HEK293 (cell line): Measurements from ENCODE around the gene GNAI1.

Experiments
- CTCF ChIA-PET: fragments of 350-600 bp; formaldehyde crosslinking; extraction: SDS; loops from one replicate; lab custom pipeline; 2021; ENCODE audit warnings: antibody characterized with exemption; lab: Yijun Ruan, JAX
- POLR2A ChIA-PET: fragments of 300-600 bp; formaldehyde crosslinking; extraction: SDS; loops from one replicate; lab custom pipeline; 2020; ENCODE audit warnings: antibody characterized with exemption, inconsistent platforms; lab: Yijun Ruan, JAX
- H3K27ac ChIP-seq: fragments of 200-500 bp; sonication (Bioruptor generic); 2 replicates; pipeline ENCODE4 v1.5.1; 2014; ENCODE audit warnings: low read depth, low read length, control low read depth, inconsistent platforms; ENCODE audit errors: extremely low read depth
- H3K36me3 ChIP-seq, 2 experiments: fragments of 200-500 bp in 1 of 2; sonication (Bioruptor generic) in 1 of 2; 1 replicate in 1 of 2; 2 replicates in 1 of 2; pipeline ENCODE4 v1.5.1; 2014 to 2017; ENCODE audit warnings: inconsistent platforms in 2 of 2, low read length in 2 of 2; ENCODE audit not compliant: control insufficient read depth in 2 of 2, insufficient read depth in 1 of 2
- H3K4me1 ChIP-seq: fragments of 200-500 bp; sonication (Bioruptor generic); 2 replicates; pipeline ENCODE4 v1.5.1; 2014; ENCODE audit warnings: mild to moderate bottlenecking, low read length, inconsistent platforms; ENCODE audit not compliant: control insufficient read depth, insufficient read depth
- H3K4me3 ChIP-seq: 2 replicates; pipeline ENCODE4 v1.5.1; 2011; ENCODE audit warnings: low read depth, mild to moderate bottlenecking, control low read depth, low read length, moderate library complexity
- H3K9me3 ChIP-seq: fragments of 200-500 bp; sonication (Bioruptor generic); 2 replicates; pipeline ENCODE4 v1.5.1; 2014; ENCODE audit warnings: low read depth, low read length, inconsistent platforms; ENCODE audit not compliant: control insufficient read depth, insufficient read depth
- GLIS1 ChIP-seq: fragments of 450-650 bp; formaldehyde crosslinking; IDR thresholded peaks from 2 replicates; pipeline ENCODE4 v1.5.1; 2016; ENCODE audit warnings: missing biosample characterization, missing genetic modification characterization
- MZF1 ChIP-seq: fragments of 450-650 bp; formaldehyde crosslinking; IDR thresholded peaks from 2 replicates; pipeline ENCODE4 v1.5.1; 2017; ENCODE audit warnings: missing biosample characterization, missing genetic modification characterization, borderline replicate concordance
- PRDM2 ChIP-seq: fragments of 450-650 bp; formaldehyde crosslinking; IDR thresholded peaks from 2 replicates; pipeline ENCODE4 v1.5.1; 2016; ENCODE audit warnings: missing biosample characterization, missing genetic modification characterization, borderline replicate concordance
- RBAK ChIP-seq: fragments of 450-650 bp; formaldehyde crosslinking; IDR thresholded peaks from 2 replicates; pipeline ENCODE4 v1.5.1; 2016; ENCODE audit warnings: missing biosample characterization, missing genetic modification characterization
- ZBTB1 ChIP-seq: fragments of 450-650 bp; formaldehyde crosslinking; IDR thresholded peaks from 2 replicates; pipeline ENCODE4 v1.5.1; 2016; ENCODE audit warnings: missing biosample characterization, missing genetic modification characterization
- ZEB2 ChIP-seq: fragments of 450-650 bp; formaldehyde crosslinking; IDR thresholded peaks from 2 replicates; pipeline ENCODE4 v1.5.1; 2016; ENCODE audit warnings: missing biosample characterization, missing genetic modification characterization
- ZFP3 ChIP-seq: fragments of 450-650 bp; formaldehyde crosslinking; IDR thresholded peaks from 2 replicates; pipeline ENCODE4 v1.5.1; 2016; ENCODE audit warnings: low read depth, missing biosample characterization, missing genetic modification characterization
- ZNF274 ChIP-seq, 2 experiments: fragments of 200-500 bp in 1 of 2; fragments of 450-650 bp in 1 of 2; sonication (Bioruptor generic) in 1 of 2; formaldehyde crosslinking in 1 of 2; IDR thresholded peaks; 2 replicates each; pipeline versions ENCODE4 v1.5.1 to v1.6.1; 2014 to 2016; ENCODE audit warnings: borderline replicate concordance in 1 of 2, inconsistent platforms in 1 of 2, low read length in 1 of 2, missing biosample characterization in 1 of 2, missing genetic modification characterization in 1 of 2
- ZNF394 ChIP-seq: fragments of 450-650 bp; formaldehyde crosslinking; IDR thresholded peaks from 2 replicates; pipeline ENCODE4 v1.5.1; 2016; ENCODE audit warnings: missing biosample characterization, missing genetic modification characterization, mild to moderate bottlenecking, moderate library complexity, borderline replicate concordance
- ZNF549 ChIP-seq: fragments of 450-650 bp; IDR thresholded peaks from 2 replicates; pipeline ENCODE4 v1.5.1; 2018; ENCODE audit warnings: missing biosample characterization, missing genetic modification characterization, mild to moderate bottlenecking, inconsistent platforms, moderate library complexity
- ZNF692 ChIP-seq: fragments of 450-650 bp; formaldehyde crosslinking; IDR thresholded peaks from 2 replicates; pipeline ENCODE4 v1.5.1; 2016; ENCODE audit warnings: missing biosample characterization, missing genetic modification characterization
- ZNF768 ChIP-seq: fragments of 450-650 bp; formaldehyde crosslinking; IDR thresholded peaks from 2 replicates; pipeline ENCODE4 v1.5.1; 2018; ENCODE audit warnings: missing biosample characterization, mild to moderate bottlenecking, missing genetic modification characterization
- ZSCAN30 ChIP-seq: fragments of 450-650 bp; IDR thresholded peaks from 2 replicates; pipeline ENCODE4 v1.5.1; 2018; ENCODE audit warnings: missing biosample characterization, mild to moderate bottlenecking, missing genetic modification characterization, moderate library complexity
- TF ChIP-seq, protein P1 (sequence below): fragments of 450-650 bp; formaldehyde crosslinking; IDR thresholded peaks from 2 replicates; pipeline ENCODE4 v1.5.1; 2016; ENCODE audit warnings: missing biosample characterization, missing genetic modification characterization, low read depth
- TF ChIP-seq, protein P2 (sequence below): fragments of 450-650 bp; formaldehyde crosslinking; conservative IDR thresholded peaks from 2 replicates; pipeline ENCODE4 v1.5.1; 2016; ENCODE audit warnings: low read depth, missing biosample characterization, missing genetic modification characterization
- TF ChIP-seq, protein P3 (sequence below): IDR thresholded peaks from 2 replicates; pipeline ENCODE4 v1.6.1; 2011; ENCODE audit warnings: mild to moderate bottlenecking, low read depth, low read length, borderline replicate concordance

GNAI1 gene

DNA sequence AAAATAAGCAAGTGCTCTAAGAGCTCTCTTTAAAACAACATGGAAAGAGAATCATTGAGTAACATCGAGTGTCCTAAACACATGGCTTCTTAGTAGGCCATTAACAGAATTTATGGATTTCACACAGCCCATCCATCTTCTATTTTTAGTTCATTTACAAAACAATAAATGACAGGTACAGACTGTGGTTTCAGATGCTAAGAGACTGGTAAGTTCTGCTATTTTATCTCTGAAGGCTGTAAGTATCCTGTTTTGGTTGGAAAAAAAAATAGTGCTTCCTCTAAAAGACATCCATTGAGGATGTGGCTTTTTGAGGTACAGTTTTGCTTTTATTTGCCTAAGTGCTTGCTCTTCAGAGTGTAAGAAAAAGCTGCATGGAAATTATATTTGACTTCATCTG, 27.4 kb upstream of the GNAI1 start (continued):
- TF ChIP-seq RBAK (tag by site-specific recombination), result no peak
- no peak for TF ChIP-seq ZNF692 (tag by site-specific recombination)
- TF ChIP-seq ZNF768 (tag by site-specific recombination), result no peak
- TF ChIP-seq ZNF274 (IDR thresholded peaks at IDR 0.05; ENCODE audit: low read length), result no peak
- no peak for TF ChIP-seq ZNF274 (tag by site-specific recombination; IDR thresholded peaks at IDR 0.05; ENCODE audit: borderline replicate concordance)

DNA sequence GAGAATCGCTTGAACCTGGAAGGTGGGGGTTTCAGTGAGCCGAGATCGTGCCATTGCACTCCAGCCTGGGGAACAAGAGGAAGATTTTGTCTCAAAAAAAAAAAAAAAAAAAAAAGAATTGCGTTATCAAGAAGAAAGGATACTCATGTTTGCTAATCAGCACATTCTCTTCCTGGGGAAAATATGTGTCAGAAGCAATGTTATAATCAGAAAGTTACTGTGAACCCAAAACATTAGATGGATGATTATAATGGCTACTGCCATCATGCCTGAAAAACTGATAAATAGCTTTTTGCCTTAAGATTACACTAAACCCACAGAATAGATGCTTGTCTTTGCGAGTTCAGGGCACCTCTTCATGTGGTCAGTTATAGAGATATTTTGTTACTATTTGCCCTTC, 24.3 kb upstream of the GNAI1 start:
- Histone ChIP-seq H3K4me1 (no peaks in the 10 kb centered on the region), H3K36me3 (no peaks in the 10 kb centered on the region), H3K4me3 (no peak overlapping the region), H3K9me3 (no peaks in the 10 kb centered on the region), H3K27ac (no peak overlapping the region)
- TF ChIP-seq, protein P1, sequence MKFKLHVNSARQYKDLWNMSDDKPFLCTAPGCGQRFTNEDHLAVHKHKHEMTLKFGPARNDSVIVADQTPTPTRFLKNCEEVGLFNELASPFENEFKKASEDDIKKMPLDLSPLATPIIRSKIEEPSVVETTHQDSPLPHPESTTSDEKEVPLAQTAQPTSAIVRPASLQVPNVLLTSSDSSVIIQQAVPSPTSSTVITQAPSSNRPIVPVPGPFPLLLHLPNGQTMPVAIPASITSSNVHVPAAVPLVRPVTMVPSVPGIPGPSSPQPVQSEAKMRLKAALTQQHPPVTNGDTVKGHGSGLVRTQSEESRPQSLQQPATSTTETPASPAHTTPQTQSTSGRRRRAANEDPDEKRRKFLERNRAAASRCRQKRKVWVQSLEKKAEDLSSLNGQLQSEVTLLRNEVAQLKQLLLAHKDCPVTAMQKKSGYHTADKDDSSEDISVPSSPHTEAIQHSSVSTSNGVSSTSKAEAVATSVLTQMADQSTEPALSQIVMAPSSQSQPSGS (tag by site-specific recombination), result no peak
- TF ChIP-seq MZF1 (tag by site-specific recombination) (no peak), ZSCAN30 (tag by site-specific recombination) (no peak), ZNF394 (tag by site-specific recombination) (no peak), ZBTB1 (tag by site-specific recombination) (no peak), PRDM2 (no peak), ZFP3 (tag by site-specific recombination) (no peak), GLIS1 (tag by site-specific recombination) (no peak), ZNF549 (no peak), ZEB2 (tag by site-specific recombination) (no peak)
- TF ChIP-seq, protein P2, sequence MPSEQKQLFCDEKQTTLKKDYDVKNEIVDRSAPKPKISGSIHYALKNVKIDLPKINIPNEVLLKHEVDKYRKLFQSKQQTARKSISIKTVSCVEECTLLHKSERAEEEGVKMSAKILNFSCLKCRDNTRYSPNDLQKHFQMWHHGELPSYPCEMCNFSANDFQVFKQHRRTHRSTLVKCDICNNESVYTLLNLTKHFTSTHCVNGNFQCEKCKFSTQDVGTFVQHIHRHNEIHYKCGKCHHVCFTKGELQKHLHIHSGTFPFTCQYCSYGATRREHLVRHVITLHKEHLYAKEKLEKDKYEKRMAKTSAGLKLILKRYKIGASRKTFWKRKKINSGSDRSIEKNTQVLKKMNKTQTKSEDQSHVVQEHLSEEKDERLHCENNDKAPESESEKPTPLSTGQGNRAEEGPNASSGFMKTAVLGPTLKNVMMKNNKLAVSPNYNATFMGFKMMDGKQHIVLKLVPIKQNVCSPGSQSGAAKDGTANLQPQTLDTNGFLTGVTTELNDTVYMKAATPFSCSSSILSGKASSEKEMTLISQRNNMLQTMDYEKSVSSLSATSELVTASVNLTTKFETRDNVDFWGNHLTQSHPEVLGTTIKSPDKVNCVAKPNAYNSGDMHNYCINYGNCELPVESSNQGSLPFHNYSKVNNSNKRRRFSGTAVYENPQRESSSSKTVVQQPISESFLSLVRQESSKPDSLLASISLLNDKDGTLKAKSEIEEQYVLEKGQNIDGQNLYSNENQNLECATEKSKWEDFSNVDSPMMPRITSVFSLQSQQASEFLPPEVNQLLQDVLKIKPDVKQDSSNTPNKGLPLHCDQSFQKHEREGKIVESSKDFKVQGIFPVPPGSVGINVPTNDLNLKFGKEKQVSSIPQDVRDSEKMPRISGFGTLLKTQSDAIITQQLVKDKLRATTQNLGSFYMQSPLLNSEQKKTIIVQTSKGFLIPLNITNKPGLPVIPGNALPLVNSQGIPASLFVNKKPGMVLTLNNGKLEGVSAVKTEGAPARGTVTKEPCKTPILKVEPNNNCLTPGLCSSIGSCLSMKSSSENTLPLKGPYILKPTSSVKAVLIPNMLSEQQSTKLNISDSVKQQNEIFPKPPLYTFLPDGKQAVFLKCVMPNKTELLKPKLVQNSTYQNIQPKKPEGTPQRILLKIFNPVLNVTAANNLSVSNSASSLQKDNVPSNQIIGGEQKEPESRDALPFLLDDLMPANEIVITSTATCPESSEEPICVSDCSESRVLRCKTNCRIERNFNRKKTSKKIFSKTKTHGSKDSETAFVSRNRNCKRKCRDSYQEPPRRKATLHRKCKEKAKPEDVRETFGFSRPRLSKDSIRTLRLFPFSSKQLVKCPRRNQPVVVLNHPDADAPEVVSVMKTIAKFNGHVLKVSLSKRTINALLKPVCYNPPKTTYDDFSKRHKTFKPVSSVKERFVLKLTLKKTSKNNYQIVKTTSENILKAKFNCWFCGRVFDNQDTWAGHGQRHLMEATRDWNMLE (tag by site-specific recombination), result no peak
- TF ChIP-seq, protein P3, sequence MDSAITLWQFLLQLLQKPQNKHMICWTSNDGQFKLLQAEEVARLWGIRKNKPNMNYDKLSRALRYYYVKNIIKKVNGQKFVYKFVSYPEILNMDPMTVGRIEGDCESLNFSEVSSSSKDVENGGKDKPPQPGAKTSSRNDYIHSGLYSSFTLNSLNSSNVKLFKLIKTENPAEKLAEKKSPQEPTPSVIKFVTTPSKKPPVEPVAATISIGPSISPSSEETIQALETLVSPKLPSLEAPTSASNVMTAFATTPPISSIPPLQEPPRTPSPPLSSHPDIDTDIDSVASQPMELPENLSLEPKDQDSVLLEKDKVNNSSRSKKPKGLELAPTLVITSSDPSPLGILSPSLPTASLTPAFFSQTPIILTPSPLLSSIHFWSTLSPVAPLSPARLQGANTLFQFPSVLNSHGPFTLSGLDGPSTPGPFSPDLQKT, result no peak
- CTCF ChIA-PET, result no interaction called here
- POLR2A ChIA-PET, result no interaction called here
